HCT116 (cell line): ENCODE data around the gene DOCK10.

Source experiments
- EZH2 ChIP-seq: fragments of 200-600 bp; sonication (generic); IDR thresholded peaks from 2 replicates; pipeline ENCODE4 v1.6.1; 2017; ENCODE audit warnings: antibody characterized with exemption, mixed run types
- TF ChIP-seq, protein P1 (sequence below): IDR thresholded peaks from 2 replicates; pipeline ENCODE4 v1.6.1; 2012

DNA sequence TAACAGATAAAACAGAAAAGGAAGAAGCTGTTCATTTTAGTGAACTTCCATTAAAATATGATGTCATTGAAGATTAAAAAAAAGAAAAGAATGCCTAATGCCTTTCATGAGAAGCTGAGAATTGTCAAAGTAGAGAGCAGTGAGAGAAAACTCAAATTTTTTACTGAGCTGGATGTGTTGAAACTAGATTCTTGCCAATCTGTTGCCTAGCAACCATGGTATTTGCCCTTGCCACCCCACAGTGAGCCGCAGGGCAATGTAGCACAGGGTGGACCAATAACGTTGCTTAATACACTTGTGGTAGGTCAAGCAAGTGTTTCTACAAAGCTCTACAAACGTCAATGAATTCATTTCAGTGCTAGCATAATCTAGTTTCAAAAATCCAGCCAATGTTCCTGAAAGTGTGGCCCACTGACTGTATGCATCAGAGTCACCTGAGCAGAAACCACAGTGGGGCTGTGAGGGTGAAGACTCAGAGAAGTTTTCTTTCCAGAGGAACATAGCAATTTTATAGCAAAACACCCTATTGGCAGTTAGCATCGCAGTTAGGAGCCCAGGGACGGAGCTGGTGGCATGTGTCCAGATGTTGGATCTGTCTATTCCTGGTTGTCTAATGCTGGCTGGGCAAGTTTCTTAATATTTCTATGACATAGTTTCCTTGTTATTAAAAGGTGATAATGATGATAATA lies 132.2 kb downstream of the DOCK10 start:
- no peak for TF ChIP-seq EZH2
- TF ChIP-seq, protein P1, sequence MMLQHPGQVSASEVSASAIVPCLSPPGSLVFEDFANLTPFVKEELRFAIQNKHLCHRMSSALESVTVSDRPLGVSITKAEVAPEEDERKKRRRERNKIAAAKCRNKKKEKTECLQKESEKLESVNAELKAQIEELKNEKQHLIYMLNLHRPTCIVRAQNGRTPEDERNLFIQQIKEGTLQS = no peak
